GM12874 (cell line): ENCODE results near the gene FBXO9.

ENCODE experiments used
- TF ChIP-seq, protein P1 (sequence below): IDR thresholded peaks from 2 replicates; pipeline ENCODE4 v1.5.1; 2011; ENCODE audit warnings: low read depth, mild to moderate bottlenecking, control low read depth, low read length, moderate library complexity; ENCODE audit not compliant: insufficient read depth

FBXO9 gene

DNA sequence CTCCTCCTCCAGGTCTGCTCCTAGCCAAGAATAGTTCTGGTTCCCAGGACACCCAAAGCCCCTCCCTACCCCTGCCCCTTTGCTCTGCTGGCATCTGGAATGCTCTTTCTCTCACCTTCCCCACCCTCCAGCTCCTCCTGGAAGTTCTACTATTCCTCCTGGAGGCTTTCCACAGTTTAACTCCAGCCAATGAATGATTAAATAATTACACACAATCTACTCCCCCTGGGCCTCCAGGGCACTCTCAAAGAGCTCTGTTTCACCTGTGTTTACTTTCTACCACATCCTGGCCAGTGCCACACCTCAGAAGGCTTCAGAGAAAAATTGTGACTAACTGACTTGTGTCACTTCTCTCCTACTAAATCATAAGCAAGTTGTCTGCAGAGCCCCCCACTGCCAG is 47.2 kb downstream of the FBXO9 start:
- TF ChIP-seq, protein P1, sequence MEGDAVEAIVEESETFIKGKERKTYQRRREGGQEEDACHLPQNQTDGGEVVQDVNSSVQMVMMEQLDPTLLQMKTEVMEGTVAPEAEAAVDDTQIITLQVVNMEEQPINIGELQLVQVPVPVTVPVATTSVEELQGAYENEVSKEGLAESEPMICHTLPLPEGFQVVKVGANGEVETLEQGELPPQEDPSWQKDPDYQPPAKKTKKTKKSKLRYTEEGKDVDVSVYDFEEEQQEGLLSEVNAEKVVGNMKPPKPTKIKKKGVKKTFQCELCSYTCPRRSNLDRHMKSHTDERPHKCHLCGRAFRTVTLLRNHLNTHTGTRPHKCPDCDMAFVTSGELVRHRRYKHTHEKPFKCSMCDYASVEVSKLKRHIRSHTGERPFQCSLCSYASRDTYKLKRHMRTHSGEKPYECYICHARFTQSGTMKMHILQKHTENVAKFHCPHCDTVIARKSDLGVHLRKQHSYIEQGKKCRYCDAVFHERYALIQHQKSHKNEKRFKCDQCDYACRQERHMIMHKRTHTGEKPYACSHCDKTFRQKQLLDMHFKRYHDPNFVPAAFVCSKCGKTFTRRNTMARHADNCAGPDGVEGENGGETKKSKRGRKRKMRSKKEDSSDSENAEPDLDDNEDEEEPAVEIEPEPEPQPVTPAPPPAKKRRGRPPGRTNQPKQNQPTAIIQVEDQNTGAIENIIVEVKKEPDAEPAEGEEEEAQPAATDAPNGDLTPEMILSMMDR: no peak

DNA sequence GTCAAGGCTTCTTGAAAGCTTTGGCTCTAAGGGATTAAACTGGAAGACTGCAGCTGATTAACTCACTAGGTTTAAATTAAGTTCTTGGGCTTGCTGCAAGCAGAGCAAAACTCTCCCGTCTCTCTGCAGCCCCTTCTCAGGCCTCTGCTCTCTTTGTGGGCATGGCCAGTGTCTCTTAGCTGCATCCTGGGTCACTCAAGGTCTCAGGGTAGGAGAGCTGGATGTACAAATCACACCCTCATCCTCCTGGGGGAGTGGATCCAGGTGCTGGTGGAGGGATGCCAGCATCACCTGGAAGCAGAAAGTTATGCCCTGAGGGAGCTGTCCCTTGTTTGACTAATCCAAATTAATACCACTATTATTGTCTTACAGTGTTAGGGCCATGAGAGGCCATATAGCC is 47.7 kb downstream of the FBXO9 start:
- TF ChIP-seq, protein P1: no peak

DNA sequence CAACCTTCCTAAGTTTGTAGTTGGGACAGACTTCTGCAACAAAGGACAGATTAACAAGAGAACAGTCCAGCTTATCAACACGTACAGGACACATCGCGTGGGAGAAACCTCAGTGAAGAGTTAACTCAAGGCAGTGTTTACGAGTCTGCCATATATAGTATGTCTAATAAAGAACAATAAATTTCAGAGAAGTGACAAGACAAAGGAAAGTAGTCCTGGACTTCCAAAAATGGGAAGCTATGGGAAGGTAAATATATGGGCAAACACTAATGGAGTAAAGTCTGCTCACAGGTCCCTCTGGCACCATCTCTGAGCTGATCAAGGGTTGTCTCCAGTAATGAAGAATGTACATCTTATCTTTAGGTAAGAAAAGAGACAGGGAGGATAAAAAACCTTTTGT is 48.5 kb downstream of the FBXO9 start:
- TF ChIP-seq, protein P1: no peak

DNA sequence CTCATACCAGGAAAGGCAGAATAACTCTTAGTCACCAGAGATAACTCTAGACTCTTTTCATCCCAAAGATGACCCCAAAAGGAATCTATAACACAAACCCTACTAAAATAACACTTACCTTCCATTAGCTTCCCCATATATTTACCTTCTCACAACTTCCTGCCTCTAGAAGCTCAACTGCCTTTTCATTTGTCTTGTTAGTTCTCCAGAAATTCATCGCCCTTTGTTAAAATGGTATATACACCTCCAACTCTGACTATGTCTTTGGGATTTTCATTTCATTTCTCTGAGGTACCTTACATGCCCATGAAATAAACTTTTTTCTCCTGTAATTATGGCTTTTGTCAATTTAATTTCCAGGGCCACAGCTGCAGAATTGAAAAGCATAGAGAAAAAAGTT is 49.9 kb downstream of the FBXO9 start:
- TF ChIP-seq, protein P1: no peak

DNA sequence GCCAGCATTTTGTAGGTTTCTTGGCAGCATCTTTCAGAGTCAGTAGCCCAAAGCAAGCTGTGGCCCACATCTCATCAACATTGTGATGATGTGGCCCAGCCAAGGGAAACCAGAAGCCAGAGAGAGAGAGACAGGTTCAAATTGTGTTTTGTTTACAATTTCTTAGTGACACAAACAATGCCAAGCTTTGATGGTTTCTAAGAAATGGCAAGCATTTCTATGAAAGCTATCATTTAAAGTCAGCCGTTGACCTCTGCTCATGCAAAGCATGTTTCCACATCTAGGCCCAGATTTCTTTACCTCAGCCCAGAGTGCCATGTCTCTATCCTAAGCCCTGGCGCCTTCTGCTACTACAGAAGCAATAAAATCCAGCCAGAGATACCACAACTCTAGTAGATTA is 50.5 kb downstream of the FBXO9 start:
- TF ChIP-seq, protein P1: no peak

DNA sequence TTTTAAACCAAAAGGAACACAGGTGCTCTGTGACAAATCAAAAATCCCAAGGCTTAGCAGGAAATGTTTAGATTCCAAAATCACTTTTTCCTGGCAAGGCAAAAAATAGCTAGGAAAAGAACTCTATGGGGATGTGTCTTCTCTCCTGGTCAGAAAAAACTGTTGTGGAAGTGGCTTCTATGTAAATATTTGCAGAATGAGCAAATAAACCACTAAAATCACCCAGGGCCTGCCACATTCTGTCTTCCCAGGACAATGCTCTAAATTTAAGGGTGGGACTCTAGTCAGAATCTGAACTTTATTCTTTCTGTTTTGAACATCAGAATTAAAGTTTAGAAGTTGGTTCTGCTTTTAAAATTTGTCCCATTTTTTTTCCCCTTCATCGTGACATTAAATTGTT is 54.1 kb downstream of the FBXO9 start:
- TF ChIP-seq, protein P1: no peak

DNA sequence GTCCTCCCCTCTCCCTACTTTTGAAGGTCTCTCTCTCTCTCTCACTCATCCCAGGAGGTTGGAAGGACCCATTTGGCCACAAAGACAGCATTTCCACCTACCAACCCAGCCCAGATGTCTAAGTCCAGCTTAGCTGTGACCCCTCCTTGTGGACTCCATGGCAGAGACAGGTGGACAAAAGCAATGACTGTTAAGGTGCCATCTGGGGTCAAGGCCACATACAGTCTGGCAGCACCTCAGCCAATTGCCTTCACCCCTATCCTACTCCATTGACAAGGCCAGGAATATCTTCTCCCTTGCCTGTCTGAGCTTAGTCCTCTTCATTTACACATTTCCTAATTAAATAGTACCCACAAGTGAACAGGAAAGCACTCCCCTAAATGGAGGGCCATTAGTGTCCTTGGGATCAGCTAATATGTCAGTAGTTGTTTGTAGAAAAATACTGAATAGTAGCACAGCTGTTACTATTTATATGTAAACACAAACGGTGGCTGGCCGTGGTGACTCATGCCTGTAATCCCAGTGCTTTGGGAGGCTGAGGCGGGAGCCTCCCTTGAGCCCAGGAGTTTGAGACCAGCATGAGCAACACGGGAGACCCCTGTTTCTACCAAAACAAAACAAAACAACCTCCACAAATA is 54.7 kb downstream of the FBXO9 start:
- TF ChIP-seq, protein P1: no peak
